ENCODE data around the gene TSPEAR.
"Not testable (repeated sequence)": the region's sequence is repeated elsewhere in the genome, so short reads cannot be mapped to it uniquely, and the experiment has no call there.

- TF ChIP-seq, protein P1, sequence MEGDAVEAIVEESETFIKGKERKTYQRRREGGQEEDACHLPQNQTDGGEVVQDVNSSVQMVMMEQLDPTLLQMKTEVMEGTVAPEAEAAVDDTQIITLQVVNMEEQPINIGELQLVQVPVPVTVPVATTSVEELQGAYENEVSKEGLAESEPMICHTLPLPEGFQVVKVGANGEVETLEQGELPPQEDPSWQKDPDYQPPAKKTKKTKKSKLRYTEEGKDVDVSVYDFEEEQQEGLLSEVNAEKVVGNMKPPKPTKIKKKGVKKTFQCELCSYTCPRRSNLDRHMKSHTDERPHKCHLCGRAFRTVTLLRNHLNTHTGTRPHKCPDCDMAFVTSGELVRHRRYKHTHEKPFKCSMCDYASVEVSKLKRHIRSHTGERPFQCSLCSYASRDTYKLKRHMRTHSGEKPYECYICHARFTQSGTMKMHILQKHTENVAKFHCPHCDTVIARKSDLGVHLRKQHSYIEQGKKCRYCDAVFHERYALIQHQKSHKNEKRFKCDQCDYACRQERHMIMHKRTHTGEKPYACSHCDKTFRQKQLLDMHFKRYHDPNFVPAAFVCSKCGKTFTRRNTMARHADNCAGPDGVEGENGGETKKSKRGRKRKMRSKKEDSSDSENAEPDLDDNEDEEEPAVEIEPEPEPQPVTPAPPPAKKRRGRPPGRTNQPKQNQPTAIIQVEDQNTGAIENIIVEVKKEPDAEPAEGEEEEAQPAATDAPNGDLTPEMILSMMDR (IDR thresholded peaks at IDR 0.05 in 8 of 11, conservative IDR thresholded peaks at IDR 0.05 in 3 of 11), result not testable (repeated sequence)
- not testable (repeated sequence) for TF ChIP-seq POLR2A, POLR2AphosphoS5 (IDR thresholded peaks at IDR 0.05)
Measured at GRCh38 chr21:44627181-44627822, 84.1 kb downstream of the TSPEAR start.

All from spleen (tissue), 7 donors.